Thoracic aorta (tissue), 2 donors: ENCODE results near the gene BTC. TPM values are rescaled to one million over a fixed set of nuclear protein-coding genes. Genes with fewer than 3 reads are reported as not detected.

Source experiments
- ATAC-seq: fragments of 150-250 bp; one replicate; pipeline ENCODE4 v1.8.0; 2017; ENCODE audit warnings: low read depth; ENCODE audit not compliant: insufficient number of reproducible peaks, low FRiP score
- DNase-seq: peaks from one replicate; pipeline ENCODE4 v3.0.0-alpha.2; 2020; ENCODE audit warnings: low spot score
- H3K27ac ChIP-seq, 2 donors: fragments of 200-600 bp; sonication (generic); 1 replicate in 1 of 2; 2 replicates in 1 of 2; pipeline ENCODE4 v1.5.1; 2016; ENCODE audit warnings: mild to moderate bottlenecking in 2 of 2, moderate library complexity in 2 of 2
- H3K27me3 ChIP-seq: fragments of 200-600 bp; sonication (generic); replicated peaks from 2 replicates; pipeline ENCODE4 v1.6.0; 2016; ENCODE audit warnings: mild to moderate bottlenecking; ENCODE audit not compliant: insufficient read depth
- H3K36me3 ChIP-seq: fragments of 200-600 bp; sonication (generic); one replicate; pipeline ENCODE4 v1.5.1; 2016
- H3K4me1 ChIP-seq, 2 donors: fragments of 200-600 bp; sonication (generic); 1 replicate in 1 of 2; 2 replicates in 1 of 2; pipeline versions ENCODE4 v1.5.1 to v1.6.0; 2016; ENCODE audit warnings: low read depth in 2 of 2, mild to moderate bottlenecking in 1 of 2; ENCODE audit not compliant: control insufficient read depth in 1 of 2
- H3K4me3 ChIP-seq: fragments of 200-600 bp; sonication (generic); 2 replicates; pipeline ENCODE4 v1.5.1; 2016; ENCODE audit warnings: mild to moderate bottlenecking
- H3K9me3 ChIP-seq: fragments of 200-600 bp; sonication (generic); 2 replicates; pipeline ENCODE4 v1.5.1; 2016
- CTCF ChIP-seq: fragments of 200-600 bp; sonication (generic); IDR thresholded peaks from one replicate; pipeline ENCODE4 v1.5.1; 2019; ENCODE audit warnings: antibody characterized with exemption
- total RNA-seq, 2 donors: library from RNA; depleted of rRNA; stranded (reverse); fragments of >200 nt; gene quantifications; one replicate each; pipeline versions ENCODE4 v1.1.0 to v1.2.3, GENCODE V29; 2016

The BTC gene
- 10 to 100 TPM in 1 of 2 donors, 1 to 10 TPM in 1; 7.8 to 10.4 TPM for total RNA-seq

- Histone ChIP-seq H3K9me3 (no peaks in the 10 kb centered on the region), H3K27ac (peak within 1 kb of the TSS; percentile 93 to 94), H3K4me1 (peaks cover 8 to 20% of the 10 kb centered on the region in 2 donors), H3K4me3 (peak within 1 kb of the TSS; percentile 86), H3K36me3 (no peaks in the 10 kb centered on the region), H3K27me3 (no peaks in the 10 kb centered on the region)
- DNase-seq (peak; percentile 2), ATAC-seq (peak; percentile 57)
- peak; percentile 35 for TF ChIP-seq CTCF
Measured at GRCh38 chr4:74794382-74795010, at the start of gene BTC. Gene BTC (minus strand): TSS chr4:74794523. CDS start chr4:74794325, 198 bp downstream.

GRCh38 chr4:74840936-74841509 is 46.7 kb upstream of the BTC start:
- TF ChIP-seq CTCF, result no peak
- DNase-seq (no peak), ATAC-seq (no peak)
- no peak overlapping the region for H3K4me3 ChIP-seq
- H3K9me3 ChIP-seq, result no peaks in the 10 kb centered on the region
- no peaks in the 10 kb centered on the region for H3K27me3 ChIP-seq
- no peaks in the 10 kb centered on the region for H3K36me3 ChIP-seq
- H3K4me1 ChIP-seq, result no peaks in the 10 kb centered on the region
- H3K27ac ChIP-seq, result no peak overlapping the region

GRCh38 chr4:74838746-74839370 is 44.5 kb upstream of the BTC start:
- Histone ChIP-seq H3K4me1 (no peaks in the 10 kb centered on the region), H3K9me3 (no peaks in the 10 kb centered on the region), H3K27me3 (no peaks in the 10 kb centered on the region), H3K27ac (no peak overlapping the region), H3K4me3 (no peak overlapping the region), H3K36me3 (no peaks in the 10 kb centered on the region)
- no peak for TF ChIP-seq CTCF
- ATAC-seq, result no peak
- DNase-seq, result no peak

DNA sequence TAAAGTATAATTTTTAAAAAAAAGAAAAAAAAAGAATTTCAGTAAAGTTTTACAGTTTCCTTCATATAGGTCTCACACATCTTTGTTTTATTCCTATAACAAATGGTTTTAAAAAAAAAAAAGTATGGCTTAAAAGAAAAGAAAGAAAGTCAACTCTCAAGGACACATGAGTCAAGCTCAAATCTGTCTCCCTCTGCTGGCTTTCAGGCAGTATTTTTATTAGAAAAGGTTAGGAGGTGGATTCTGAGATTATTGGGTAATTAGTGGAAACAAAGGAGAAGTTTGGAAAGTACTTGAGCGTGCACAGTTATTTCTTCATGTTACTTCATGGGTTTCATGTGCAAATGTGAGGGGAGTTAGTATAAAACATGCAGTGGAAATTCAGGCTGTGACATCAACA is 36.6 kb upstream of the BTC start:
- Histone ChIP-seq H3K9me3 (no peaks in the 10 kb centered on the region), H3K27me3 (no peaks in the 10 kb centered on the region), H3K4me3 (no peak overlapping the region), H3K4me1 (no peaks in the 10 kb centered on the region), H3K36me3 (no peaks in the 10 kb centered on the region), H3K27ac (no peak overlapping the region)
- DNase-seq (no peak), ATAC-seq (no peak)
- no peak for TF ChIP-seq CTCF

DNA sequence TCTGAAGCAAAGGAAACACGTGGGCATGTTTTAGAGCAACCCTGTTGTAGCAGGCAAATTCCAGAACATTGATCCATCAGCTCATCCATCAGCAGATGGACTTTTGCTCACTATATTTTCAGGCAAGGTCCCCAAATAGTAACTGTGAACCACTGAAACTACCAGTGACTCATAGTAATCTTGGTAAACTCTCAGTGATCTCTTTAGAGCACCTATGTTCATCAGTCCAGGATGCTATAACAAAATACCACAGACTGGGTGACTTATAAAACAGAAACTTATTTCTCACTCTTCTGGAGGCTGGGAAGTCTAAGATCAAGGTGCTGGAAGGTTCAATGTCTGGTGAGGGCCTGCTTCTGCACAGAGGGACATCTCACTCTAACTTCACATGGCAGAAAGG is 28.9 kb upstream of the BTC start:
- H3K27me3 ChIP-seq, result no peaks in the 10 kb centered on the region
- DNase-seq (no peak), ATAC-seq (no peak)
- H3K4me3 ChIP-seq, result no peak overlapping the region
- no peaks in the 10 kb centered on the region for H3K9me3 ChIP-seq
- H3K27ac ChIP-seq, result no peak overlapping the region
- no peak for TF ChIP-seq CTCF
- H3K4me1 ChIP-seq, result no peaks in the 10 kb centered on the region
- H3K36me3 ChIP-seq, result no peaks in the 10 kb centered on the region
